SIG-M5 (cell line): Measurements from ENCODE around the gene LPAR4.
"Not testable (repeated sequence)": the region's sequence is repeated elsewhere in the genome, so short reads cannot be mapped to it uniquely, and the experiment has no call there.

ENCODE experiments used
- DNase-seq: peaks from one replicate; lab custom pipeline; 2025; lab: John Stamatoyannopoulos, UW

Gene LPAR4

GRCh38 chrX:78747489-78747888 is at the start of gene LPAR4:
TSS of gene LPAR4 (plus strand) at chrX:78747720. CDS start at chrX:78754870, 7,150 bp downstream.
- no peak for DNase-seq

- DNase-seq = no peak
These were observed 41.4 kb upstream of the LPAR4 start for GRCh38 chrX:78706071-78706470.

GRCh38 chrX:78708262-78708661 is 39.3 kb upstream of the LPAR4 start:
- DNase-seq = no peak

- no peak for DNase-seq
These were observed 38.7 kb upstream of the LPAR4 start for GRCh38 chrX:78708816-78709215.

- no peak for DNase-seq
These were observed 37.3 kb upstream of the LPAR4 start for GRCh38 chrX:78710171-78710570.

GRCh38 chrX:78712336-78712735 is 35.2 kb upstream of the LPAR4 start:
- no peak for DNase-seq

GRCh38 chrX:78725287-78725686 is 22.2 kb upstream of the LPAR4 start:
- no peak for DNase-seq

GRCh38 chrX:78746496-78746895 is 1.0 kb upstream of the LPAR4 start:
- DNase-seq = no peak

- DNase-seq = no peak
These were observed 451 bp downstream of the LPAR4 start for GRCh38 chrX:78747971-78748370.

GRCh38 chrX:78748846-78749245 is 1.3 kb downstream of the LPAR4 start:
- no peak for DNase-seq

GRCh38 chrX:78753571-78753970 is 6.1 kb downstream of the LPAR4 start:
- DNase-seq = no peak

- no peak for DNase-seq
These were observed 7.4 kb downstream of the LPAR4 start for GRCh38 chrX:78754917-78755316.

GRCh38 chrX:78759081-78759480 is 11.6 kb downstream of the LPAR4 start:
- DNase-seq = no peak

GRCh38 chrX:78769101-78769755 is 21.7 kb downstream of the LPAR4 start:
- no peak for DNase-seq

GRCh38 chrX:78769946-78770345 is 22.4 kb downstream of the LPAR4 start:
- DNase-seq = no peak

- DNase-seq = no peak
These were observed 49.4 kb downstream of the LPAR4 start for GRCh38 chrX:78796916-78797315.

- no peak for DNase-seq
These were observed 52.6 kb downstream of the LPAR4 start for GRCh38 chrX:78800114-78800513.

GRCh38 chrX:78800694-78801093 is 53.2 kb downstream of the LPAR4 start:
- no peak for DNase-seq

GRCh38 chrX:78801522-78801921 is 54.0 kb downstream of the LPAR4 start:
- no peak for DNase-seq

GRCh38 chrX:78802526-78802925 is 55.0 kb downstream of the LPAR4 start:
- not testable (repeated sequence) for DNase-seq
